ENCODE results near the gene CDK19.

- TF ChIP-seq CTCF (IDR thresholded peaks at IDR 0.05 in 4 of 5, conservative IDR thresholded peaks at IDR 0.05 in 1 of 5) (no peak), POLR2A (IDR thresholded peaks at IDR 0.05) (no peak)
These were observed 70.3 kb downstream of the CDK19 start for GRCh38 chr6:110744991-110745390.
